HEK293 (cell line): ENCODE data around the gene OR4M1.
"Not testable (repeated sequence)": the region's sequence is repeated elsewhere in the genome, so short reads cannot be mapped to it uniquely, and the experiment has no call there.

ENCODE experiments used
- CTCF ChIA-PET: fragments of 350-600 bp; formaldehyde crosslinking; extraction: SDS; loops from one replicate; lab custom pipeline; 2021; ENCODE audit warnings: antibody characterized with exemption; lab: Yijun Ruan, JAX
- POLR2A ChIA-PET: fragments of 300-600 bp; formaldehyde crosslinking; extraction: SDS; loops from one replicate; lab custom pipeline; 2020; ENCODE audit warnings: antibody characterized with exemption, inconsistent platforms; lab: Yijun Ruan, JAX
- H3K27ac ChIP-seq: fragments of 200-500 bp; sonication (Bioruptor generic); 2 replicates; pipeline ENCODE4 v1.5.1; 2014; ENCODE audit warnings: low read depth, low read length, control low read depth, inconsistent platforms; ENCODE audit errors: extremely low read depth
- H3K36me3 ChIP-seq, 2 experiments: fragments of 200-500 bp in 1 of 2; sonication (Bioruptor generic) in 1 of 2; 1 replicate in 1 of 2; 2 replicates in 1 of 2; pipeline ENCODE4 v1.5.1; 2014 to 2017; ENCODE audit warnings: inconsistent platforms in 2 of 2, low read length in 2 of 2; ENCODE audit not compliant: control insufficient read depth in 2 of 2, insufficient read depth in 1 of 2
- H3K4me1 ChIP-seq: fragments of 200-500 bp; sonication (Bioruptor generic); 2 replicates; pipeline ENCODE4 v1.5.1; 2014; ENCODE audit warnings: mild to moderate bottlenecking, low read length, inconsistent platforms; ENCODE audit not compliant: control insufficient read depth, insufficient read depth
- H3K4me3 ChIP-seq: 2 replicates; pipeline ENCODE4 v1.5.1; 2011; ENCODE audit warnings: low read depth, mild to moderate bottlenecking, control low read depth, low read length, moderate library complexity
- H3K9me3 ChIP-seq: fragments of 200-500 bp; sonication (Bioruptor generic); 2 replicates; pipeline ENCODE4 v1.5.1; 2014; ENCODE audit warnings: low read depth, low read length, inconsistent platforms; ENCODE audit not compliant: control insufficient read depth, insufficient read depth
- EGR2 ChIP-seq: fragments of 450-650 bp; formaldehyde crosslinking; IDR thresholded peaks from 2 replicates; pipeline ENCODE4 v1.5.1; 2016; ENCODE audit warnings: low read depth, missing biosample characterization, missing genetic modification characterization
- KLF9 ChIP-seq: fragments of 450-650 bp; formaldehyde crosslinking; IDR thresholded peaks from 2 replicates; pipeline ENCODE4 v1.5.1; 2016; ENCODE audit warnings: missing biosample characterization, missing genetic modification characterization, low read depth
- OSR2 ChIP-seq: fragments of 450-650 bp; formaldehyde crosslinking; IDR thresholded peaks from 2 replicates; pipeline ENCODE4 v1.5.1; 2016; ENCODE audit warnings: missing biosample characterization, missing genetic modification characterization
- PRDM1 ChIP-seq: fragments of 450-650 bp; formaldehyde crosslinking; IDR thresholded peaks from 2 replicates; pipeline ENCODE4; 2016; ENCODE audit warnings: missing biosample characterization, missing genetic modification characterization
- ZBTB44 ChIP-seq: fragments of 450-650 bp; IDR thresholded peaks from 2 replicates; pipeline ENCODE4 v1.5.1; 2018; ENCODE audit warnings: missing biosample characterization, mild to moderate bottlenecking, missing genetic modification characterization
- ZEB2 ChIP-seq: fragments of 450-650 bp; formaldehyde crosslinking; IDR thresholded peaks from 2 replicates; pipeline ENCODE4 v1.5.1; 2016; ENCODE audit warnings: missing biosample characterization, missing genetic modification characterization
- ZNF114 ChIP-seq: fragments of 450-650 bp; formaldehyde crosslinking; IDR thresholded peaks from 2 replicates; pipeline ENCODE4 v1.5.0; 2017; ENCODE audit warnings: missing biosample characterization, missing genetic modification characterization
- ZNF121 ChIP-seq: fragments of 450-650 bp; formaldehyde crosslinking; IDR thresholded peaks from 2 replicates; pipeline ENCODE4 v1.5.1; 2016; ENCODE audit warnings: missing biosample characterization, missing genetic modification characterization
- ZNF16 ChIP-seq: fragments of 450-650 bp; formaldehyde crosslinking; IDR thresholded peaks from 2 replicates; pipeline ENCODE4 v1.5.1; 2016; ENCODE audit warnings: low read depth, missing biosample characterization, missing genetic modification characterization
- ZNF18 ChIP-seq: fragments of 450-650 bp; formaldehyde crosslinking; IDR thresholded peaks from 2 replicates; pipeline ENCODE4 v1.5.1; 2016; ENCODE audit warnings: missing biosample characterization, missing genetic modification characterization
- ZNF248 ChIP-seq: fragments of 450-650 bp; formaldehyde crosslinking; IDR thresholded peaks from 2 replicates; pipeline ENCODE4 v1.5.1; 2017; ENCODE audit warnings: missing biosample characterization, missing genetic modification characterization
- ZNF426 ChIP-seq: fragments of 450-650 bp; formaldehyde crosslinking; IDR thresholded peaks from 2 replicates; pipeline ENCODE4 v1.5.1; 2017; ENCODE audit warnings: missing biosample characterization, missing genetic modification characterization, mild to moderate bottlenecking, inconsistent platforms, moderate library complexity
- ZNF433 ChIP-seq: fragments of 450-650 bp; formaldehyde crosslinking; IDR thresholded peaks from 2 replicates; pipeline ENCODE4 v1.5.1; 2016; ENCODE audit warnings: missing biosample characterization, missing genetic modification characterization, low read depth
- ZNF501 ChIP-seq: fragments of 450-650 bp; formaldehyde crosslinking; IDR thresholded peaks from 2 replicates; pipeline ENCODE4 v1.5.1; 2016; ENCODE audit warnings: missing biosample characterization, missing genetic modification characterization
- ZNF585B ChIP-seq: fragments of 450-650 bp; formaldehyde crosslinking; IDR thresholded peaks from 2 replicates; pipeline ENCODE4 v1.5.1; 2016; ENCODE audit warnings: missing biosample characterization, missing genetic modification characterization
- ZNF596 ChIP-seq: fragments of 450-650 bp; IDR thresholded peaks from 2 replicates; pipeline ENCODE4 v1.5.0; 2018; ENCODE audit warnings: missing biosample characterization, mild to moderate bottlenecking, missing genetic modification characterization, moderate library complexity
- ZNF629 ChIP-seq: fragments of 450-650 bp; formaldehyde crosslinking; IDR thresholded peaks from 2 replicates; pipeline ENCODE4 v1.5.1; 2017; ENCODE audit warnings: missing biosample characterization, missing genetic modification characterization
- ZNF768 ChIP-seq: fragments of 450-650 bp; formaldehyde crosslinking; IDR thresholded peaks from 2 replicates; pipeline ENCODE4 v1.5.1; 2018; ENCODE audit warnings: missing biosample characterization, mild to moderate bottlenecking, missing genetic modification characterization
- ZNF791 ChIP-seq: fragments of 450-650 bp; formaldehyde crosslinking; IDR thresholded peaks from 2 replicates; pipeline ENCODE4 v1.5.1; 2016; ENCODE audit warnings: missing biosample characterization, missing genetic modification characterization
- ZNF792 ChIP-seq: fragments of 450-650 bp; formaldehyde crosslinking; IDR thresholded peaks from 2 replicates; pipeline ENCODE4 v1.5.1; 2016; ENCODE audit warnings: missing biosample characterization, missing genetic modification characterization
- ZNF837 ChIP-seq: fragments of 450-650 bp; formaldehyde crosslinking; IDR thresholded peaks from 2 replicates; pipeline ENCODE4 v1.5.1; 2016; ENCODE audit warnings: missing biosample characterization, missing genetic modification characterization
- ZSCAN23 ChIP-seq: fragments of 450-650 bp; formaldehyde crosslinking; IDR thresholded peaks from 2 replicates; pipeline ENCODE4 v1.5.1; 2016; ENCODE audit warnings: missing biosample characterization, missing genetic modification characterization
- TF ChIP-seq, protein P1 (sequence below): fragments of 450-650 bp; formaldehyde crosslinking; IDR thresholded peaks from 2 replicates; pipeline ENCODE4 v1.5.1; 2017; ENCODE audit warnings: missing biosample characterization, missing genetic modification characterization

OR4M1 gene

DNA sequence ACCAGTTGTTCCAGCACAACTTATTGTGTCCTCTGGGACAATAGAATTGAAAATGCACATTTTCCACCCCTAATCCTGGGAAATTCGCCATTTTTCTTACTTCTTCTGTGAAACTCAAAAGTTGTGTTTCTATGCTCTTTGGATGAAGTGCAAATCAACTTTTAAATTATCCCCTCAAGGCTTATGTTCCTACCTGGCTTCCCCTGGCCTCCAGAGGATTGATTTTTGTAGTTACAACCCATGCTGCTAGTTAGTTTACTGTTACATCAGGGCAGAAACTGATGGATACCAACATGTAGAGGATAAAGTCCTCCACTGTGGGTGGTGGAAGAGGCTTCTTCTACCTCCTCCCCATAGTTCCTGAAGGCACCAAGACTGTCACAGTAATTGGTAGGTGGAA lies at the start of gene OR4M1:
TSS of gene OR4M1 (plus strand) at position 301 of the 400 bp plus-strand sequence. CDS start 6,819 bp downstream, outside the sequence.
- POLR2A ChIA-PET, H3K4me3 ChIP-seq, H3K9me3 ChIP-seq, H3K36me3 ChIP-seq, H3K4me1 ChIP-seq, H3K27ac ChIP-seq, CTCF ChIA-PET: not testable (repeated sequence)

DNA sequence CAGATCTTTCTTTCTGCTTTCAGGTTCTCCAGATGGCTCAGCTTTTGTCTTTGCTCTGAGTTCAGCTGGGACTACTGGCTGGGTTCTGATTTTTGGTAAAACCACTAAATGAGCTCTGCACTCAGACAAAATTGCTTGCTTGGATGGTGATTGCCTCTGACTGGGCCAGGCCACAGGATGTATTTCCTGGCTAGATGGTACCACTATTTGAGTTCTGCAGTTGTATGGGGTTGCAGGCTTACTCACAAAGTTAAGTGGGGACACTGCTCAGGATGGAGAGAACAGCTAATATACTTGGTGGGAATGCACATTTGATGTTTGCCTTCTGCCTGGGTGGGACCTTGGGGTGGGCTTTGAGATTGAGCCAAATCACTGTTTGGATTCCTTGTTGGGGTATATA lies 43.9 kb upstream of the OR4M1 start:
- Histone ChIP-seq H3K36me3 (no peaks in the 10 kb centered on the region), H3K4me3 (no peak overlapping the region), H3K27ac (no peak overlapping the region), H3K9me3 (no peaks in the 10 kb centered on the region), H3K4me1 (no peaks in the 10 kb centered on the region)
- TF ChIP-seq, protein P1, sequence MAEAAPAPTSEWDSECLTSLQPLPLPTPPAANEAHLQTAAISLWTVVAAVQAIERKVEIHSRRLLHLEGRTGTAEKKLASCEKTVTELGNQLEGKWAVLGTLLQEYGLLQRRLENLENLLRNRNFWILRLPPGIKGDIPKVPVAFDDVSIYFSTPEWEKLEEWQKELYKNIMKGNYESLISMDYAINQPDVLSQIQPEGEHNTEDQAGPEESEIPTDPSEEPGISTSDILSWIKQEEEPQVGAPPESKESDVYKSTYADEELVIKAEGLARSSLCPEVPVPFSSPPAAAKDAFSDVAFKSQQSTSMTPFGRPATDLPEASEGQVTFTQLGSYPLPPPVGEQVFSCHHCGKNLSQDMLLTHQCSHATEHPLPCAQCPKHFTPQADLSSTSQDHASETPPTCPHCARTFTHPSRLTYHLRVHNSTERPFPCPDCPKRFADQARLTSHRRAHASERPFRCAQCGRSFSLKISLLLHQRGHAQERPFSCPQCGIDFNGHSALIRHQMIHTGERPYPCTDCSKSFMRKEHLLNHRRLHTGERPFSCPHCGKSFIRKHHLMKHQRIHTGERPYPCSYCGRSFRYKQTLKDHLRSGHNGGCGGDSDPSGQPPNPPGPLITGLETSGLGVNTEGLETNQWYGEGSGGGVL (tag by site-specific recombination) = no peak
- TF ChIP-seq ZNF629 (no peak), ZNF433 (tag by site-specific recombination) (no peak), ZNF837 (tag by site-specific recombination) (no peak), OSR2 (tag by site-specific recombination) (no peak), ZNF114 (tag by site-specific recombination) (no peak), ZNF585B (tag by site-specific recombination) (no peak), ZSCAN23 (tag by site-specific recombination) (no peak), PRDM1 (tag by site-specific recombination) (no peak), ZNF768 (tag by site-specific recombination) (no peak), KLF9 (tag by site-specific recombination) (no peak), EGR2 (tag by site-specific recombination) (no peak), ZNF426 (no peak)
- ChIA-PET POLR2A (no interaction called here), CTCF (no interaction called here)

- no peak overlapping the region for H3K27ac ChIP-seq
- CTCF ChIA-PET = no interaction called here
- no peaks in the 10 kb centered on the region for H3K9me3 ChIP-seq
- no peak overlapping the region for H3K4me3 ChIP-seq
- no peaks in the 10 kb centered on the region for H3K36me3 ChIP-seq
- POLR2A ChIA-PET = no interaction called here
- H3K4me1 ChIP-seq = no peaks in the 10 kb centered on the region
- TF ChIP-seq ZNF791 (tag by site-specific recombination) (no peak), ZNF16 (tag by site-specific recombination) (no peak), ZNF121 (tag by site-specific recombination) (no peak), ZBTB44 (tag by site-specific recombination) (no peak), ZNF248 (no peak), ZNF18 (no peak), ZNF792 (tag by site-specific recombination) (no peak), ZEB2 (no peak), ZNF596 (tag by site-specific recombination) (no peak), ZNF501 (tag by site-specific recombination) (no peak)
- TF ChIP-seq, protein P1 (tag by site-specific recombination) = no peak
Observed at GRCh38 chr14:19729763-19730162, 43.5 kb upstream of the OR4M1 start.

DNA sequence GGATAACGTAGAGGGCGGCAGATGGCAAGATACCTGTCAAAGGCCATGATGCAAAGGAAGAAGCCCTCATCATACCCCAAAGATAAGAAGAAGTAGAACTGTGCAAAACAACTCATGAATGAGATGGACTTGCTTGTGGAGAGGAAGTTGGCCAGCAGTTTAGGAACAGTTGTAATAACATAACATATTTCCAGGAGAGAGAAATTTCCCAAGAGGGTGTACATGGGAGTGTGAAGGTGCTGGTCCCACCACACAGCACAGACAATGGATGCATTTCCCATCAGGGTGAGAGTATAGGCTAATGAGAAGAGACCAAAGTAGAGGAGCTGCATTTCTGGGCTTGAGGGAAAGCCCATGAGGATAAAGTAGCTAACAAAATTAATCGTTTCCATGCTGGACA lies 39.4 kb upstream of the OR4M1 start:
- POLR2A ChIA-PET, H3K27ac ChIP-seq, H3K9me3 ChIP-seq, CTCF ChIA-PET, H3K4me3 ChIP-seq, H3K4me1 ChIP-seq, H3K36me3 ChIP-seq: not testable (repeated sequence)
